Measurements from ENCODE around the gene TMTC2.
"Not testable (repeated sequence)": the region's sequence is repeated elsewhere in the genome, so short reads cannot be mapped to it uniquely, and the experiment has no call there.

TMTC2 gene

GRCh38 chr12:82728710-82729109 is 42.0 kb downstream of the TMTC2 start:
- no peak for DNase-seq (ENCODE audit: low read depth)

- DNase-seq (ENCODE audit: low read depth): peak; percentile 35
Observed at GRCh38 chr12:82730953-82731459, 44.3 kb downstream of the TMTC2 start.

GRCh38 chr12:82740129-82741000 is 53.7 kb downstream of the TMTC2 start:
- DNase-seq (ENCODE audit: low read depth): peak; percentile 51

GRCh38 chr12:82745063-82745674 is 58.5 kb downstream of the TMTC2 start:
- no peak for DNase-seq (ENCODE audit: low read depth)

GRCh38 chr12:82745807-82746206 is 59.1 kb downstream of the TMTC2 start:
- no peak for DNase-seq (ENCODE audit: low read depth)

- DNase-seq (ENCODE audit: low read depth): no peak
Observed at GRCh38 chr12:82746668-82747067, 60.0 kb downstream of the TMTC2 start.

- no peak for DNase-seq (ENCODE audit: low read depth)
Observed at GRCh38 chr12:82749015-82749414, 62.3 kb downstream of the TMTC2 start.

GRCh38 chr12:82754856-82755255 is 68.2 kb downstream of the TMTC2 start:
- DNase-seq (ENCODE audit: low read depth): no peak

GRCh38 chr12:82756303-82756702 is 69.6 kb downstream of the TMTC2 start:
- no peak for DNase-seq (ENCODE audit: low read depth)

- peak; percentile 6 for DNase-seq (ENCODE audit: low read depth)
Observed at GRCh38 chr12:82757059-82757458, 70.4 kb downstream of the TMTC2 start.

- no peak for DNase-seq (ENCODE audit: low read depth)
Observed at GRCh38 chr12:82757656-82758055, 71.0 kb downstream of the TMTC2 start.

GRCh38 chr12:82758749-82759330 is 72.1 kb downstream of the TMTC2 start:
- no peak for DNase-seq (ENCODE audit: low read depth)

GRCh38 chr12:82760423-82760822 is 73.7 kb downstream of the TMTC2 start:
- DNase-seq (ENCODE audit: low read depth): no peak

GRCh38 chr12:82765206-82765605 is 78.5 kb downstream of the TMTC2 start:
- not testable (repeated sequence) for DNase-seq (ENCODE audit: low read depth)

GRCh38 chr12:82765971-82766705 is 79.4 kb downstream of the TMTC2 start:
- no peak for DNase-seq (ENCODE audit: low read depth)

GRCh38 chr12:82774666-82775065 is 88.0 kb downstream of the TMTC2 start:
- no peak for DNase-seq (ENCODE audit: low read depth)

GRCh38 chr12:82780517-82780916 is 93.8 kb downstream of the TMTC2 start:
- DNase-seq (ENCODE audit: low read depth): no peak

- DNase-seq (ENCODE audit: low read depth): no peak
Observed at GRCh38 chr12:82781309-82781997, 94.7 kb downstream of the TMTC2 start.

- no peak for DNase-seq (ENCODE audit: low read depth)
Observed at GRCh38 chr12:82783435-82783834, 96.7 kb downstream of the TMTC2 start.

- no peak for DNase-seq (ENCODE audit: low read depth)
Observed at GRCh38 chr12:82787016-82787415, 100.3 kb downstream of the TMTC2 start.

GRCh38 chr12:82788594-82788993 is 101.9 kb downstream of the TMTC2 start:
- DNase-seq (ENCODE audit: low read depth): no peak

GRCh38 chr12:82789674-82790073 is 103.0 kb downstream of the TMTC2 start:
- no peak for DNase-seq (ENCODE audit: low read depth)

Measured in fibroblast of the conjunctiva (primary cell).